Measurements from ENCODE around the gene SNX5.

Gene SNX5

DNA sequence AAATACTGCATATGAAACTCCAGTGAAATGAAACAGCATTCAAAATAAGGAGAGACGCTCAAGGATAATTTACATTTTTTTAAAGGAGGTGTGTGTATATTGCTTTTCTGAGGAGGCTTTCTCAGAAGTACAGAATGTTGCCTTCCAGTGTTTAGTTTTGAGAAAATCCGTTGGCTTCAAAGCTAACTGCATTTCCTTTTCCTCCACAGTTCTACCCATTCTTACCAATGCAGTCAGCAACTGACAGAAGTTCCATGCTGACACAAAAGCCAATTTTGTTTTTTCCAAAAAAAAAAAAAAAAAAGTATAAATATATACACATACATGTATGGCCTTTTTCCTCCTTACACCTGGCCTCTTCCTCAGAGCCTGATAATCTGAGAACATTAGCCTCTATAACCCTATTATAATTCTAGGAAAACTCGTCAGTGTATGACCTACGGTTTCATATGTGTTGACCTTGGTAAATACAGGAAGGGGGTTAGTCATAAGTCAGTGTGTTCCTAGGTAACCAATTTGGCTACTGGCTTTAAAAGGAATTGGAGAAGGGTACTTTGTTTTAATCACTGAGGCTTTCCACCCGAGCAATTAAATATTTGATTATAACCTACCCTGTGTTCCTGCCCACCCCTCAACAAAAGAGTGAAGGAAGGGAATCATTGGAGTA is 24.4 kb upstream of the SNX5 start:
- no peak for DNase-seq (ENCODE audit: low read depth)

DNA sequence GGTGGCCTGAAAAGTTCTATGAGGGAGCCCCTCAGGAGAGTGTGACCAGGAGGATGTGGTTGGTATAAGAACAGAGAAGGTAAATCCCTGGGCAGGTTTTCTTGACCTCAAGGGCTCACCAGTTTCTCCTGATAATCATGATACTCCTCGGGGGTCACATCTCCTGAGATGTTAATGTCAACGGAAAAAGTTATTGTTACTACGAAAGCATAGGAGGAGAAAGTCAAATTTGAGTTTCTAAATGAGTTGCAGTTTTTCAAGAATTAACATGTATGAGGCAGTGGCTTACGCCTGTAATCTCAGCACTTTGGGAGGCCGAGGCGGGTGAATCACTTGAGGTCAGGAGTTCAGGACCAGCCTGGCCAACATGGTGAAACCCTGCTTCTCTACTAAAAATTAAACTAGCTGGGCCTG is 23.6 kb upstream of the SNX5 start:
- DNase-seq (ENCODE audit: low read depth), result peak; percentile 21

DNA sequence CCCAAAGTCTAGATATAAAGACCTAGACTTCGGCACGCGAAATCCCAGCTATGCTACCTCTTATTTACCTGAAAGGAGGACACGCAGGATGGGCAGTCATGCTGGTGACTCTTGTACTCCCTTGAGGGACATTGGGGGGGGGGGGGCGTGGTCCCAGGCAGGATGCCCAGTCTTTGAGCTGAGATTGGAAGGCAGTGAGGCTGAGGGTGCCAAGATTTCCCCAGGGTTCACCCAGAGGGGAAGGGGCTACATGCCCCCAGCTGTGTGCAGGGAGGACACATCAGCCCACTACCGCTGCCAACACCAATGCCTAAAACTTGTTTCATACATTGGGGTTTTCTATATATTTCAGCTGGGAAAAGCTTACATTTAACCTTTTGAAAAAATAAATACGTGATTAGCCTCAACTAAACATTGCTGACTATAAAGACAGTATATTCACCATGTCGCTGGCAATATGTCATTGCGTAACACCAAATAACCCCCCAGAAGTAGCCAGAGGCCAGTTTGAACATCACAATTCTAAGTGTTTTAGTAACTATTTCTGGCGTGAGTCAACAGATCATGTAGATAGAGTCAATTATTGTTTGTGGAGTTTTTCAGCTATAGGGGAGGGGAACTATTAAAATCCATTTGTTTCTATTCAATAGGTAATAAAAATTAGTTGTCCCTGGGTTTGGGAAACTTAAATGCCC is 21.8 kb upstream of the SNX5 start:
- no peak for DNase-seq (ENCODE audit: low read depth)

DNA sequence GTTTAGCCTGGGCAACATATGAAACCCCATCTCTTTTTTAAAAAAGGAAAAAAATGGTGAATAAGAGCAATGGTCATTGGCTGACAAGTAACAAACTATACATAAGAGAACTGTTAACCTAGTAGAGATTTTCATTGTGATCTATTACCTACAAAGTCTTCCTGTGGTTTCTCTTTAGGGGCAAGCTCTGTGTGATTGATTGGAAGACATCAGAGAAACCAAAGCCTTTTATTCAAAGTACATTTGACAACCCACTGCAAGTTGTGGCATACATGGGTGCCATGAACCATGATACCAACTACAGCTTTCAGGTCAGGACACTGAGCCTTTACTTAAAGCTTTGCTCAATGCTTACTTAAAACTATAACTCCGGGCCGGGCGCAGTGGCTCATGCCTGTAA is 19.4 kb upstream of the SNX5 start:
- DNase-seq (ENCODE audit: low read depth), result no peak

DNA sequence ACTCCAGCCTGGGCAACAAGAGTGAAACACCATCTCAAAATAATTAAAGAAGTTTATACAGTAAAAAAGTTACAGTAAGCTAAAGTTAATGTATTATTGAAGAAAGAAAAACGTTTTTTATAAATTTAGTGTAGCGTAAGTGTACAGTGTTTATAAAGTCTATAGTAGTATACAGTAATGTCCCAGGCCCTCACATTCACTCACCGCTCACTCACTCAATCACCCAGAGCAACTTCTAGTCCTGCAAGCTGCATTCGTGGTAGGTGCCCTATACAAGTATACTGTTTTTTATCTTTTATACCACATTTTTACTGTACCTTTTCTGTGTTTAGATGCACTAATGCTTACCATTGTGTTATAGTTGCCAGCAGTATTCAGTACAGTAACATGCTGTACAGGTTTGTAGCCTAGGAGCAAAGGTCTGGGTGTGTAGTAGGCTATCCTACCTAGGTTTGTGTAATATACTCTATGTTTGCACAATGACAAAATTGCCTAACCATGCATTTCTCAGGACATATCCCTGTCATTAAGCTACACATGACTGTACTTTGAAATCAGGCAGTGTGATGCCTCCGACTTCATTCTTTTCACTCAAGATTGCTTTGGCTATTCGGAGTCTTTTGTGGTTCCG is 16.9 kb upstream of the SNX5 start:
- DNase-seq (ENCODE audit: low read depth), result no peak

DNA sequence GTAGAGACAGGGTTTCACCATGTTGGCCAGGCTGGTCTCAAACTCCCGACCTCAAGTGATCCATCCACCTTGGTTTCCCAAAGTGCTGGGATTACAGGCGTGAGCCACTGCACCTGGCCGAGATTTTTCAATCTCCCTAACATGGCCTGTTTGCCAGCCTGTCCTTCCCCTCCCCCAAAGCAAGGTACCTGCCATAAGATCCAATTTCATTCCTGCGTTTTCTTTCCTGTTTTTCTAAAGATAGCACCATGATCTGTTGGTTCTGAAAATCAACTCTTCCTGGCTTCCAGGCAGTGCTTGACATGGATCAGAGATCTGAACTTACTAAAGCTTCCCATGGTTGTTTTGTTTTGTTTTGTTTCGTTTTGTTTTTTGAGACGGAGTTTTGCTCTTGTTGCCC is 7.7 kb upstream of the SNX5 start:
- DNase-seq (ENCODE audit: low read depth), result no peak

DNA sequence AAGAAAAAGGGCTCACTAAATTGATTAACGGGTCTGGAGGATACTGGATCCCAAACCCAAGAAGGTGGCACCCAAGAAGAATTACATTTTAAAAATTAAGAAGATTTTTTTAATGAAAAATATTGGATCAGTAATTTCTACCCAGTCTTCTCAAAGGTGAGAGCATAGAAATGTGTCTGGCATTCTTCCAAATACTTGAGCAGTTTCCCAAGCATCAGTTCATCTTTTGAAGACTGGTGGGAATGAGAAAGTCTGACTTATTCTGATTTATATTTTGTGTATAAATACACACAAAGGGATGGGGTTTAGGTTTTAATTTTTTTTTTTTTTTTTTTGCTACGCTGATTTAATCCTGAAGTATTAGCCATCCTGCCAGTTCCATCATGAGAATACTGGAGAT is 3.5 kb upstream of the SNX5 start:
- peak; percentile 61 for DNase-seq (ENCODE audit: low read depth)

DNA sequence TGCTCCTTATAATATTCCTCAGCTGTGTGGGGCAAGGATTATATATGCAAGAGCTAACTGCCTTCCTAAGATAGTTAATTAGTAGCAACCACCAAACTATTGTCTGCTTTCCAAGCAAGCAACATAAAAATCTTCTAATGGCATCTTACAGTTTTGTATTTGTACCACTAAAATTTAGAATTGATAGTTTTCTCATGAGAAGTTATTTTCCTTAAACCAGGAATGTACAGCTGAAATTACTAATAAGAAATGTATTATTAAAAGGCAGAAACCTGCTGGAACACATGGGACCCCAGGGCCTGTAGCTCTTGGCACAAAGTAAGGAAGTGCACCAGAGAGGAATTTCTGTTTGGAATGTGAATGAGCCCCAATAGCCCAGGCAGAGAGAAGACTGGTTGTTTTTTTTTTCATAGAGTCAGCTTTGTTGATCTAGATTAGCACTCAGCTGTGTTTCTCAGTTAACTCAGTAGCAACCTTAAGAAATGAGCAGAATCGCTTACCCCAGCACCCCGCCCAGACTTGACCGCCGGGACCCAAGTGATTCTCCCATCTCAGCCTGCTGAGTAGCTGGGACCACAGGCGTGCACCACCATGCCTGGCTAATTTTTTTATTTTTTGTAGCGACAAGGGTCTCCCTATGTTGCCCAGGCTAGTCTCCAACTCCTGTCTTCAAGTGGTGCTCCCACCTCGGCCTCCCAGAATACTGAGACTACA is 2.9 kb upstream of the SNX5 start:
- peak; percentile 51 for DNase-seq (ENCODE audit: low read depth)

DNA sequence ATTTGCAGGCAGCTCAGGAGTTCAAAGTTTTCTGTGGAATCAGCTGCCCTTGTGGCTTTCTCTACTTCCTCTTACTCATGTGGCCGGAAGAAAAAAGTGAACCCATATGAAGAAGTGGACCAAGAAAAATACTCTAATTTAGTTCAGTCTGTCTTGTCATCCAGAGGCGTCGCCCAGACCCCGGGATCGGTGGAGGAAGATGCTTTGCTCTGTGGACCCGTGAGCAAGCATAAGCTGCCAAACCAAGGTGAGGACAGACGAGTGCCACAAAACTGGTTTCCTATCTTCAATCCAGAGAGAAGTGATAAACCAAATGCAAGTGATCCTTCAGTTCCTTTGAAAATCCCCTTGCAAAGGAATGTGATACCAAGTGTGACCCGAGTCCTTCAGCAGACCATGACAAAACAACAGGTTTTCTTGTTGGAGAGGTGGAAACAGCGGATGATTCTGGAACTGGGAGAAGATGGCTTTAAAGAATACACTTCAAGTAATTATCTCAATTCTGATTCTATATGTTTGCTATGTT is 1.4 kb upstream of the SNX5 start:
- DNase-seq (ENCODE audit: low read depth), result peak; percentile 62

DNA sequence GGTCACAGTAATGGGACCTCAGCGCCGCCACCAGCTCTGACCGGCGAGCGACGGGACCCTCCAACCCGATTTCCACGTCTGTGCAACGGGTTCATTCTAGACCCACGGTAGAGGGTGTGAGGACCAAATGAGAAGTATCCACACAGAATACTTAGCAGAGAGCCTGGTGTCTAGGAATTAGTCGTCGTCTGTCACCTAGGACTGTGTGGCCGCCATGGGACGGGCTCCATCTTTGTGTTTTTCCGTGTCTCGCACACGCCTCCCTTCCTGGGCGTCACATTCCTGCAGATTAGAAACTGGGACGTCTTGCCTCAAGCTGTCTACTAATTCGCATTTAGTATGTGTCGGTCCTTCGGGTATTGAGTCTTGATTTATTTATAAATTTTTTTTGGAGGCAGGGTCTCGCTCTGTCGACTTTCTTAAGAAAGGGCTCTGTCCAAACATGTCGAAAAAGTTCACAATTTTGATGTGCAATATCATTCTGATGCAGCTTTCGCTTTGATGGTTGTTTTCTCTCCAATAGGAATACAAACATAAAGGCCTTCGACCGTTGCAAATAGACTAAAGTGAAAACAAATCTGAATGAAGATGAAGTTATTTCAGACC is 787 bp upstream of the SNX5 start:
- DNase-seq (ENCODE audit: low read depth), result no peak

DNA sequence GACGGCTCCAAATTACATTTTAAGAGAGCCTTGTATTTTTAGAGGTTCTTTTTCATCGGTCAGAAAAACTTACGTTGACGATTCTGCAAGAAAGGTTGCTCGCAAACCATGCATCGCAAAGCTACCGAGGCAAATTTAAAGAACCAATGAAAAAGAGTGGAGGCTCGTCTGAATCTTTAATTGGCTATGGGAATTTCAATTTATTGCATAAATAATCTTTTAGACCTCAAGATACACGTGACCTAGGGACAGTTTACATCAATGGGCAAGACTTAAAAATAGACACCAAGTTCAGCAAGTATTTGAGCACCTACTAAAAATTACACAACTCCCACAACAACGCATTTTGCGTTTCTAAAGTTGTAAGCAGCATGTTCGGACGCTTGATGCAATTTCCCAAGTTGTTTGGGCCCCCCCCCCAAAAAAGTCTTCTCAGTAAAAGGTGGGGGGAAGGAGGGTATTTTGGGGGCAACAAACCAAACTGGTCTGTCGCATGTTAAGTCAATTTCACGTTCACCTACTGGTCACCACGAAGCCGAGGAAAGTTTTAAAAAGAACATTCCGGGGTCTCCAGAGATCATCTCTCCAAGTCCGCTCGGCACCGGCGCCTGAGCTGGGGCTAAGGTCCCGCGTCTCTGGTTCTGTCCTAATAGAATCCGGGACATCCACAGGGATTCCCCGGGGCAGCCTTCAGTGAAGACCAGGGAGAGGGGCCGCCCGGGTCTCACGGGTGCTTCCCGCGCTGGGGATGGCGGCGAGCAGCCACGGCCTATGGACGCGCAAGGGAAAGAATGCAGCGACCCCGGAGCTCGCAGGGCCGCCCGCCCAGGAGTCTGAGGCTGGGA is 851 bp downstream of the SNX5 start:
- DNase-seq (ENCODE audit: low read depth), result peak; percentile 68

DNA sequence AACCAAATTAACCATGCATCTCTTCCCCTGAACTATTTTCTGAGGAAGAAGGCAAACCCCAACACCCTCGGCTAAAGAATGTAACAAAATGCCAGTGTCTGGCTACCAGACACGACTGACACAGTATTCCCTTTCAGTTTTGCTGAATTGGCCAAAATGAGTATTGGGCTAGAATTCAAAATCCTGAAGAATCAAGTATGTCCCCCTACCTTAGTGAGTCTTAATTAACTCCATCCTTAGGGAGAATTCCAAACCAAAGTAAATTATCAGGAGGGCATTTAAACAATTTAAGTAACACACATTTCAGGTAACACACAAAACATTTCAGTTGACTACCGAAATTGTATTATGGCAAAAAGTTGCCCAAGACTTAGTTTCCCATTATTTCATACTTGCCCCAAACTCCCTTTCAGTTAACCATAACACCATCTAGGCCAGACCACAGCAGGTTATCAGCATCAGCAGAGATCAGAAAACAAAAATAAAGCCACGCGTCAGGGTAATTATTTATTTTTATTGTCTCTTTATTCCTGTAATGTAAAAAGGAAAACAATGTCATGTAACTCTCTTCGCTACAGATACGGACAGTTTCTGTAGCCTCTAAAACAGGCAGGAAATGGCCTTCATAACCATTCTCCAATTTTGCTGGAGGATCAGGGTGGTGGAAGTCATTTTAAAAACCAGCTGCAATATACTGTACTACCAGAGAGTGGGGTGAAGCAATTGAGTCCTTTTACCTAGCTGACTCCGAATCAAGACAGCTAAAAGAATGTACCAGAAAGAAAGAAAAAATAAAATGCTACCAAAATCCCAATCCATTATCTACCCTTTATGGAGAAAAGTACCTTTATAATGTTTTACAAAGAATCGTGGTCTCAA is 1.9 kb downstream of the SNX5 start:
- peak; percentile 56 for DNase-seq (ENCODE audit: low read depth)

DNA sequence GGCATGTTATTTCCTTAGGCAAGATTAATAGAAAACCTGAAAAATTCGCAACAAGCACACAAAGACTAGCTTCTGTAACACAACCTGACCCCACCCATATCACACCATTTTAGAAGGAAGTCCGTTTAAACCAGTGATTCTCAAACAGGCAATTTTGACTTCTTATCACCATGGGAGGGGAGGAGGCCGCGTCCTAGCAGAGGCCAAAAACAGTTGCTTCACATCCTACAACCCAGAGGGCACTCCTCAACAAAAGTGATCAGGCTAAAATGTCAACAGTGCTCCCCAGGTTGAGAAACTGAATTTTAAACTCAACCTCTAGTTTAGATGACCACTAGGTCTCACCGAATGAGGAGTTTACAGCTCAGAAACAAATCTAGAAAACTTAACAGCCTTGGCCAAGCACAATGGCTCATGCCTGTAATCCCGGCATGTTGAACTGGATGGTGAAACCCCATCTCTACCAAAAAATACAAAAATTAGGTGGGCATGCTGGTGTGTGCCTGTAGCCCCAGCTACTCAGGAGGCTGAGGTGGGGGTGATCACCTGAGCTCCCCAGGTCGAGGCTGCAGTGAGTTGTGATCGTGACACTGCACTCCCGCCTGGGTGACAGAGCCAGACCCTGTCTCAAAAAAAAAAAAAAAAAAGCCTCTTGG is 3.4 kb downstream of the SNX5 start:
- no peak for DNase-seq (ENCODE audit: low read depth)

DNA sequence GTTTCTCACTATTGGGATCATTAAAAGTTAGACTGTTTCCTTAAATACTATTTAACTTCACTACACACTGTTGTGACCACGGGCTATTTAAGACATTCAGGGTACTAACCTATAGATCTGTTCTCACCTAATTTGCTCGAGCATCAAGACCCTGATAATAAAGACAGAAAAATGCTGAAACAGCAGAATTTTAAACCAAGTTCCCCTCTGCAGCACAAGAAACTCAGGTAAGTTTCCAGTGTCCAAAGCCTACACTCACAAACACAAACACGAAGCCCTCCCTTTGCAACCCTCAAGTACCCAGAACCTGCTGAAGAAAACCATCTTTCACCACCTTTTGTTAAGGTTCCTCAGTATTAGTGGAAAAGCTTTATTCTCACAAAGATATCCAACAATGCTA is 4.0 kb downstream of the SNX5 start:
- no peak for DNase-seq (ENCODE audit: low read depth)

DNA sequence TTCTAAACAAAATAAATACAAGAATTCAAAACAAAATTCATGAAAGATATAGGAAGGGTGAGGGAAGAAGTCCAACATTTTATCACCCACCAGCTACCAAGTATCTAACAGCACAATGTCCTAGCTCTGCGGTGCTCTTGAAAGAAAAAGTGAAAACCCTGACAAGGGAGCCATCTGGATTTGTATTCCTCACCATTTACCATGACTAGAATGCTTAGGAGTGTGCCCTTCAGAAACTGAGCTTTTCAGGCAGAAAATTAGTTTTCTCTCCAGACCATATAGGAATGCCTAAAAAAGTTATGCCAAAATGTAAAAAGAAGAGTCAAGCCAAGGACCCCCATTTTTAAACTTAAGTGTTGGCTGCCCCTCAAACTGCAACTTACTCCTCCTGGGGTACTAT is 4.5 kb downstream of the SNX5 start:
- no peak for DNase-seq (ENCODE audit: low read depth)

DNA sequence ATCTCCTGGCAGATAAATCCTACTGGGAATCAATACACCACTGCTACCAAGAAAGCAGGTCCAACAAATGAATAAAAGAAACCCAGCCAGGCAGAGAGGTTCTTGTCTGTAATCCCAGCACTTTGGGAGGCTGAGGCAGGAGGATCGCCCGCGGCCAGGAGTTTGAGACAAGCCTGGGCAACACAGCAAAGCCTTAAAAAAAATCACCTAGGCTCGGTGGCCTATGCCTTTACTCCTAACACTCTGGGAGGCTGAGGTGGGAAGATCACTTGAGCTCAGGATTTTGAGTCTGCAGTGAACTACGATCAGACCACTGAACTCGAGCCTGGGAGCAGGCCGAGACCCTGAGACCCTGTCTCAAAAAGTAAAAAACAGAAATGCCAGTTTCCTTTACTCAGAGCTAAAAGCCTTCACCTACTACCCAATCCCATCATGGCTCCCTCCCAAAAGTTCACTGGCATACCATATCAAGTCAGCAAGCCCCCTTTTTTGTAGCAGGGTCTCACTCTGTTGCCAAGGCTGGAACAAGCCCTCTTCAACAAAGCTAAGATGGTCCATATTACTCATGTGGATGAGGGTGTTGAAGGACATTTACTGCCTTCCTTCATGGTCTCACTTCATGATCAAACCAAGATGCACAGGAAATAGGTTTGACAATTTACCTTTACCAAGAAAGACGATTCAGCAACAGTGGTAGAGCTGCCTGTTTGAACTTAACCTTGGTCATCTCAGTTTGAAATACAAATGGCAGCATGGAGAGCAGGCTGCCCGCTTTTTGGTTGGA is 5.3 kb downstream of the SNX5 start:
- DNase-seq (ENCODE audit: low read depth), result no peak

DNA sequence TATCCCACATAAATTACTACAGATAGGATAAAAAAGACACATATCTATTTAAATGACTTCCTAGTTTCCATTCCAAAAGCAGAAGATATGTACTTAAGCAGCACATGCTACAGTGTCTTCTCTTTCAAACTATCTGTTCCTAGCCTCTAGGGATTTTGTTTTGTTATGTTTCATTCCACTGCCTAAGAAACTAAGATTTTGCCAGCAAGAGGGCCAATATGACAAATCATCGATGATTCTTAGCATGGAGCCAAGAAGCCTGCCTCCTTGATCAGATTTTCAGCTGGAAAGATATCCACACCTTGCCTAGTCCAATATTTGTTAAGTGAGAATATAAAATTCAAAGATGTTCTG is 7.0 kb downstream of the SNX5 start:
- no peak for DNase-seq (ENCODE audit: low read depth)

DNA sequence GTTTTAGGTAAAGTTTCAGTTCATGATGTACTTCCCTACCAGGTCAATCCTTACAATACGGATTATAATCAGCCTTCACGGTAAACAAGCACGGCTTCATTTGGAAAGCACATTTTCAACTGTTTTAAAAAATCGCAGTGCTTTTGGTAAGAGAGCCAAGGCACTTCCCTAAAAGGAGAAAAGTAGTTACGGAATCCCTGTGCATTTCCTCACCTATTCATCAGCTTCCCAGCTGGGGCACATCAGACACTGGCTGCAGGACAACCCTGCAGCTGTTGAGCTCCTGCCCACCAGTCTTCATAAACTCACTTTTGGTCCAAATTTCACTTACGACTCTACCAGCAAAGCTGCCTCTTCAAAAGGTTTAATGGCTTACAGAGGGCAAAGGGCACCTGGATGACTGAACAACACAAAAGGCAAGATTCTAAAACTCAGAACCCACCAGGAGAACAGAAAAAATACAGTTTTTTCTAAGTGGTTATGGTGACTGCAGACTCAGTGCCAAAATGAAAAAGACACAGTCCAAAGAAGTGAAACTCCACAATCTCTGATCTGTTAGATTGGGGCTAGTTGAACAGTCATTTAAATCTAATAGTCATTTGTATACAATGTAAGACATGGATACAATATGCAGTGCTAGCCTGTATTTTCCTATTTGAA is 7.5 kb downstream of the SNX5 start:
- DNase-seq (ENCODE audit: low read depth), result peak; percentile 64
